Measurements from ENCODE around the gene TCFL5. TPM values are rescaled to one million over a fixed set of nuclear protein-coding genes. Genes with fewer than 3 reads are reported as not detected.

The TCFL5 gene
- total and polyA plus RNA-seq, 10 of the 15 experiments (the other 5 are each of a cell fraction or from before 2014, with no cell fraction given): 0.48 to 8.1 (median 3.8) TPM

GRCh38 chr20:62822239-62822787 is 39.3 kb downstream of the TCFL5 start (continued):
- no peak for TF ChIP-seq IRF3 (IDR thresholded peaks at IDR 0.05)
- no peak for TF ChIP-seq POLR2A (IDR thresholded peaks at IDR 0.05; ENCODE audit: low read depth, low read length)
- TF ChIP-seq BHLHE40 (IDR thresholded peaks at IDR 0.05; ENCODE audit: borderline replicate concordance in 1 of 2, low read depth in 2 of 2, low read length in 1 of 2): no peak
- no peak for TF ChIP-seq ZZZ3 (IDR thresholded peaks at IDR 0.05; ENCODE audit: control insufficient read depth, insufficient read length, low read depth)

GRCh38 chr20:62821726-62822210 is 39.9 kb downstream of the TCFL5 start:
- H3K4me1 ChIP-seq (ENCODE audit: control insufficient read depth, insufficient read depth, low read length): 0 out of 2 replicates have a peak, but pooled peaks cover 2% of the 10 kb centered on the region
- CTCF ChIA-PET: interaction anchor here (1.6 to 2.0 kb wide), 4 partner anchors 13 to 82 kb away, joined by 4 to 12 read pairs (median 6); no protein-coding TSS in a partner anchor
- no peaks in the 10 kb centered on the region for H4K20me1 ChIP-seq (ENCODE audit: control insufficient read depth, insufficient read depth)
- RAD21 ChIA-PET (ENCODE audit: unreplicated experiment): interaction anchor here (1.4 kb wide), 1 partner anchor 40 kb away, joined by 5 read pairs; the partner anchor contains the start of gene TCFL5
- ATAC-seq: no peak
- no peak overlapping the region for H2AFZ ChIP-seq (ENCODE audit: control insufficient read depth, low read depth, low read length)
- WGBS (ENCODE audit: insufficient coverage, insufficient replicate concordance, low lambda C conversion rate, missing lambda C conversion rate): 45% methylated on average over 12 of the region's 12 CpGs
- H3K9me3 ChIP-seq (replicated peaks; ENCODE audit: control insufficient read depth, insufficient read depth, low read length): no peaks in the 10 kb centered on the region
- no peak overlapping the region for H3K4me2 ChIP-seq (ENCODE audit: control insufficient read depth, insufficient read depth)
- H3K4me3 ChIP-seq: no peak overlapping the region
- H3K27me3 ChIP-seq (replicated peaks in 1 of 2; ENCODE audit: control insufficient read depth in 2 of 2, insufficient read depth in 2 of 2, low read length in 1 of 2): peaks cover 0 to 5% of the 10 kb centered on the region in 2 experiments; a peak in 3 of 4 replicates
- no peak overlapping the region for H3K27ac ChIP-seq (ENCODE audit: control insufficient read depth, insufficient read depth)
- no peak for FAIRE-seq
- no peaks in the 10 kb centered on the region for H3K36me3 ChIP-seq (ENCODE audit: control insufficient read depth in 2 of 2, insufficient read depth in 2 of 2, low read length in 1 of 2)
- SMC1A ChIA-PET (ENCODE audit: uncharacterized antibody, unreplicated experiment): interaction anchor here (1.5 kb wide), 1 partner anchor 156 kb away, joined by 3 read pairs; no protein-coding TSS in a partner anchor
- no peak overlapping the region for H3K9ac ChIP-seq (ENCODE audit: control insufficient read depth, insufficient read depth, low read length)
- BruUV-seq (replicated peaks): no TSS peak
- intact Hi-C loops (cut with micrococcal nuclease; ENCODE audit: unreplicated experiment) (loop anchor here (1.0 to 2.0 kb wide), 2 partner anchors 79 to 188 kb away; no protein-coding TSS in a partner anchor), in situ Hi-C loops (cut with MboI) (no loop called here)
- TF ChIP-seq RAD51 (IDR thresholded peaks at IDR 0.05) (no peak), ELK1 (IDR thresholded peaks at IDR 0.05; ENCODE audit: low read depth, low read length) (no peak), SREBF2 (IDR thresholded peaks at IDR 0.05; ENCODE audit: low read length) (no peak), RAD21 (IDR thresholded peaks at IDR 0.05; ENCODE audit: insufficient read depth, low read depth, low read length) (no peak), IRF3 (IDR thresholded peaks at IDR 0.05) (no peak), JUND (IDR thresholded peaks at IDR 0.05; ENCODE audit: low read depth, low read length) (no peak), PKNOX1 (IDR thresholded peaks at IDR 0.05) (no peak), ZNF274 (IDR thresholded peaks at IDR 0.05; ENCODE audit: insufficient read depth, insufficient read length) (no peak)
- no peak for DNase-seq (ENCODE audit: low read depth, low spot score)
- H3K79me2 ChIP-seq (ENCODE audit: control insufficient read depth, insufficient read depth, low read length): no peaks in the 10 kb centered on the region
- POLR2A ChIA-PET: no interaction called here
